Measurements from ENCODE around the gene RNASE11.
"Not testable (repeated sequence)": the region's sequence is repeated elsewhere in the genome, so short reads cannot be mapped to it uniquely, and the experiment has no call there.

DNA sequence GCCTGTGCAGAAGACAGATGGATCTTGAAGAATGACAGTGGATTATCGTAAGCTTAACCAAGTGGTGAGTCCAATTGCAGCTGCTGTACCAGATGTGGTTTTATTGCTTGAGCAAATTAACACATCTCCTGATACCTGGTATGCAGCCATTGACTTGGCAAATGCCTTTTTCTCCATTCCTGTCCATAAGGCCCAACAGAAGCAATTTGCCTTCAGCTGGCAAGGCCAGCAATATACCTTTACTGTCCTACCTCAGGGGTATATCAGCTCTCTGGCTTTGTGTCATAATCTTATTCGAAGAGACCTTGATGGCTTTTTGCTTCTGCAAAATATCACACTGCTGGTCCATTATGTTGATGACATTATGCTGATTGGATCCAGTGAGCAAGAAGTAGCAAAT lies 17.9 kb downstream of the RNASE11 start:
- not testable (repeated sequence) for TF ChIP-seq CTCF, POLR2A, POLR2AphosphoS5, EP300 (IDR thresholded peaks at IDR 0.05)
